NB4 (cell line): ENCODE measurements around the gene GPR146.
"Not testable (repeated sequence)": the region's sequence is repeated elsewhere in the genome, so short reads cannot be mapped to it uniquely, and the experiment has no call there.

Experiments used
- DNase-seq: peaks from one replicate; pipeline ENCODE4 v3.0.0; 2010; ENCODE audit warnings: low read depth
- H3K4me3 ChIP-seq: one replicate; pipeline ENCODE4 v1.5.1; 2011; ENCODE audit warnings: mild to moderate bottlenecking, low read depth, low read length, moderate library complexity
- CTCF ChIP-seq: IDR thresholded peaks from one replicate; pipeline ENCODE4 v1.5.1; 2012; ENCODE audit warnings: low read depth, low read length
- MYC ChIP-seq: IDR thresholded peaks from 2 replicates; pipeline ENCODE4 v1.6.1; 2011; ENCODE audit warnings: low read depth, low read length
- POLR2A ChIP-seq: IDR thresholded peaks from 2 replicates; pipeline ENCODE4 v1.6.1; 2011; ENCODE audit warnings: mild to moderate bottlenecking; ENCODE audit not compliant: insufficient read length; ENCODE audit errors: extremely low read depth
- TF ChIP-seq, protein P1 (sequence below): IDR thresholded peaks from 2 replicates; pipeline ENCODE4 v1.6.1; 2011; ENCODE audit warnings: low read depth, low read length

GPR146 gene

GRCh38 chr7:1030444-1031070 is 13.8 kb upstream of the GPR146 start:
- DNase-seq = no peak
- no peak overlapping the region for H3K4me3 ChIP-seq
- TF ChIP-seq CTCF (no peak), MYC (no peak), POLR2A (no peak)
- TF ChIP-seq, protein P1, sequence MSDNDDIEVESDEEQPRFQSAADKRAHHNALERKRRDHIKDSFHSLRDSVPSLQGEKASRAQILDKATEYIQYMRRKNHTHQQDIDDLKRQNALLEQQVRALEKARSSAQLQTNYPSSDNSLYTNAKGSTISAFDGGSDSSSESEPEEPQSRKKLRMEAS = no peak

- DNase-seq = no peak
- TF ChIP-seq POLR2A = no peak
- TF ChIP-seq MYC = no peak
- TF ChIP-seq, protein P1 = no peak
- TF ChIP-seq CTCF = no peak
- no peak overlapping the region for H3K4me3 ChIP-seq
These were observed 12.5 kb upstream of the GPR146 start for GRCh38 chr7:1031716-1032455.

DNA sequence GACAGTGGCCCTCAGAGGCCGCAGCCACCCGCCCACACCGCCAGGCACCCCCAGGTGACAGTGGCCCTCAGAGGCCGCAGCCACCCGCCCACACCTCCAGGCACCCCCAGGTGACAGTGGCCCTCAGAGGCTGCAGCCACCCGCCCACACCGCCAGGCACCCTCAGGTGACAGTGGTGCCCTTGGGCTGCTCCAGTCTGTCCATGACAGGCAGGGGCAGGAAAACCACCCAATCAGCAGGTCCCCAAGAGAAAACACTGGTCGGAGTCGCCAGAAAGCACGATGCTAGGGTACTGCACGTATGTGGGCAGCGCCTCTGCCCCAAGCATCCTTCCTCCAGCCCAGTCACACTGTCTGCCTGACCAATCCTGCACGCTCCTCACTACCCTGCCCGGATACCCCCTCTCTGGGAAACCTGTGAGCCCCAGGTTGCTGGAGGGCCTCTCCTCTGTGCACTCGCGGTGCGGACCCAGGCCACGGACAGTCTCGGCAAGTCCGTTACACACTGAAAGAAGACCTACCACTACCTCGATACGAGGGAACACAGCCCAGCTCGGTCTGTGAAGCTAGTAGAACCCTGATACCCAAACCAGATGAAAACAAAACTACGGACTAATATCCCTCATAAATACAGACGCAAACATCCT is 11.7 kb upstream of the GPR146 start:
- TF ChIP-seq CTCF (no peak), POLR2A (no peak), MYC (no peak)
- TF ChIP-seq, protein P1 = no peak
- no peak for DNase-seq
- no peak overlapping the region for H3K4me3 ChIP-seq

GRCh38 chr7:1033546-1034145 is 10.7 kb upstream of the GPR146 start:
- H3K4me3 ChIP-seq = no peak overlapping the region
- TF ChIP-seq POLR2A (no peak), MYC (no peak), CTCF (no peak)
- TF ChIP-seq, protein P1 = no peak
- DNase-seq = no peak

GRCh38 chr7:1034769-1035168 is 9.6 kb upstream of the GPR146 start:
- not testable (repeated sequence) for H3K4me3 ChIP-seq, DNase-seq

DNA sequence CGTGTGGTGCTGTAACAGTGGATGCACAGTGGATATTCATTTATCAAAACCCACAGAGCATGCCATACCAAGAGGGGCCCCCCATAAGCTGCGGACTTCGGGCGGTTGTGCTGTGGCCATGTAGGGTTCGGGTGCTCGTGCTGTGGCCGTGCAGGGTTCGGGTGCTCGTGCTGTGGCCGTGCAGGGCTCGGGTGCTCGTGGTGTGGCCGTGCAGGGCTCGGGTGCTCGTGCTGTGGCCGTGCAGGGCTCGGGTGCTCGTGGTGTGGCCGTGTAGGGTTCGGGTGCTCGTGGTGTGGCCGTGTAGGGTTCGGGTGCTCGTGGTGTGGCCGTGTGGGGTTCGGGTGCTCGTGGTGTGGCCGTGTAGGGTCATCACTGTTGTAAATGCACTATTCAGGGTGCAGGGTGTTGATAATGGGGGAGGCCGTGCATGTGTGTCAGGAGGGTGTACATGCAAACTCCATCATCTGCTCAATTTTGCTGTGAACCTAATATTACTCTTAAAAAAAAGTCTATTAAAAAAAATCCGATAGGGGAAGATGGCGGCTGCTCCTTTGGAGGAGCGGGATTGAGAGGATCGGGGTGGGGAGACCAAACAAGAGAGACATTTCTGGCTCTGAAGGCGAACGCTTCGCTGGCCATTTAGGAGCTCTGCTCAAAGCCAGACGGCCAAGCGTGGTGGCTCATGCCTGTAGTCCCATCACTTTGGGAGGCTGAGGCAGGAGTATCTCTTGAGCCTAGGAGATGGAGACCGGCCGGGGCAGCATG is 8.0 kb upstream of the GPR146 start:
- DNase-seq, H3K4me3 ChIP-seq: not testable (repeated sequence)

DNA sequence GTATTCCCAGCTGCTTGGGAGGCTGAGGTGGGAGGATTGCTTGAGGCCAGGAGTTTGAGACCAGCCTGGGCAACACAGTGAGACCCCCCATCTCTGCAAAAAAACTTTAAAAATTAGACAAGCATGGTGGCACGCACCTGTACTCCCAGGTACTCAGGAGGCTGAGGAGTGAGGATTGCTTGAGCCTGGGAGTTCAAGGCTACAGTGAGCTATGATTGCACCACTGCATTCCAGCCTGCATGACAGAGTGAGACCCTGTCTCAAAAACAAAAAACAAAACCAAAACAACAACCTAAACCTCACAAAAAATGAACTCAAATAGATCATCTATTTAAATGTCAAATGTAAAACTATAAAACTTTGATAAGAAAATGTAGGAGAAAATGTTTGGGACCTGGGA is 4.1 kb upstream of the GPR146 start:
- not testable (repeated sequence) for DNase-seq, H3K4me3 ChIP-seq
